Renal cortical epithelial cell (primary cell): ENCODE measurements around the gene SLAMF7. TPM values are rescaled to one million over a fixed set of nuclear protein-coding genes. Genes with fewer than 3 reads are reported as not detected.
"Not testable (repeated sequence)": the region's sequence is repeated elsewhere in the genome, so short reads cannot be mapped to it uniquely, and the experiment has no call there.

ENCODE experiments used
- DNase-seq: peaks from one replicate; pipeline ENCODE4 v3.0.0-alpha.2; 2011; ENCODE audit warnings: low read depth
- total RNA-seq: library from RNA; depleted of rRNA; stranded (reverse); fragments of >200 nt; gene quantifications from 2 replicates; pipeline ENCODE4 v1.2.3, GENCODE V29; 2014

The SLAMF7 gene
- 0.17 TPM in 1 of 2 replicates, not detected in the other for total RNA-seq

GRCh38 chr1:160739098-160739511, at the start of gene SLAMF7:
Gene SLAMF7, plus strand, starts transcription at chr1:160739247. Its CDS starts 55 bp downstream, at chr1:160739302.
- DNase-seq: no peak

GRCh38 chr1:160692390-160692789, 46.7 kb upstream of the SLAMF7 start:
- not testable (repeated sequence) for DNase-seq

- DNase-seq: no peak
Observed at GRCh38 chr1:160702100-160702499, 36.9 kb upstream of the SLAMF7 start.

GRCh38 chr1:160704250-160704649, 34.8 kb upstream of the SLAMF7 start:
- no peak for DNase-seq

GRCh38 chr1:160705212-160705621, 33.8 kb upstream of the SLAMF7 start:
- not testable (repeated sequence) for DNase-seq

GRCh38 chr1:160705742-160706141, 33.3 kb upstream of the SLAMF7 start:
- DNase-seq: no peak

- DNase-seq: no peak
Observed at GRCh38 chr1:160706526-160707235, 32.4 kb upstream of the SLAMF7 start.

GRCh38 chr1:160707236-160708064, 31.6 kb upstream of the SLAMF7 start:
- no peak for DNase-seq

- DNase-seq: no peak
Observed at GRCh38 chr1:160708118-160708517, 30.9 kb upstream of the SLAMF7 start.

GRCh38 chr1:160708801-160709200, 30.2 kb upstream of the SLAMF7 start:
- DNase-seq: no peak

- DNase-seq: no peak
Observed at GRCh38 chr1:160709715-160710114, 29.3 kb upstream of the SLAMF7 start.

GRCh38 chr1:160710517-160711252, 28.4 kb upstream of the SLAMF7 start:
- no peak for DNase-seq

- no peak for DNase-seq
Observed at GRCh38 chr1:160711276-160711601, 27.8 kb upstream of the SLAMF7 start.

GRCh38 chr1:160711602-160712311, 27.3 kb upstream of the SLAMF7 start, which contains the start of gene CD48:
Gene CD48, minus strand, starts transcription at chr1:160711822. Its CDS starts 59 bp downstream, at chr1:160711763.
- DNase-seq: no peak

- DNase-seq: not testable (repeated sequence)
Observed at GRCh38 chr1:160712525-160713080, 26.4 kb upstream of the SLAMF7 start.

GRCh38 chr1:160713161-160713560, 25.9 kb upstream of the SLAMF7 start:
- DNase-seq: no peak

GRCh38 chr1:160714034-160714648, 24.9 kb upstream of the SLAMF7 start:
- DNase-seq: not testable (repeated sequence)

- DNase-seq: no peak
Observed at GRCh38 chr1:160716013-160716412, 23.0 kb upstream of the SLAMF7 start.

- no peak for DNase-seq
Observed at GRCh38 chr1:160717306-160717705, 21.7 kb upstream of the SLAMF7 start.

GRCh38 chr1:160718210-160718609, 20.8 kb upstream of the SLAMF7 start:
- DNase-seq: no peak
